Type B pancreatic cell (in vitro differentiated cells): ENCODE data around the gene VAMP8. TPM values are rescaled to one million over a fixed set of nuclear protein-coding genes. Genes with fewer than 3 reads are reported as not detected.
"Not testable (repeated sequence)": the region's sequence is repeated elsewhere in the genome, so short reads cannot be mapped to it uniquely, and the experiment has no call there.

ENCODE experiments used
- DNase-seq: peaks from one replicate; pipeline ENCODE4 v3.0.0; 2021; ENCODE audit warnings: mixed read lengths; ENCODE audit not compliant: unreplicated experiment; ENCODE audit errors: extremely low spot score
- H3K27ac Mint-ChIP-seq: 2 replicates; pipeline ENCODE4 v1.8.0; 2021; ENCODE audit warnings: mild to moderate bottlenecking, mixed read lengths
- H3K27me3 Mint-ChIP-seq: 2 replicates; pipeline ENCODE4 v1.8.0; 2021; ENCODE audit warnings: mixed read lengths
- H3K36me3 Mint-ChIP-seq: 2 replicates; pipeline ENCODE4 v1.8.0; 2021; ENCODE audit warnings: mixed read lengths
- H3K4me1 Mint-ChIP-seq: one replicate; pipeline ENCODE4 v1.8.0; 2021; ENCODE audit warnings: mixed read lengths; ENCODE audit not compliant: unreplicated experiment
- H3K4me3 Mint-ChIP-seq: 2 replicates; pipeline ENCODE4 v1.8.0; 2021; ENCODE audit warnings: mild to moderate bottlenecking, mixed read lengths
- H3K9me3 Mint-ChIP-seq: 2 replicates; pipeline ENCODE4 v1.8.0; 2021; ENCODE audit warnings: mixed read lengths
- total RNA-seq: library from RNA; stranded (reverse); gene quantifications from 2 replicates; pipeline ENCODE4 v1.2.1, GENCODE V29; 2021; ENCODE audit warnings: low replicate concordance
- TF ChIP-seq, protein P1 (sequence below): fragments of 200-600 bp; sonication (generic); conservative IDR thresholded peaks from 2 replicates; pipeline ENCODE4 v1.5.0; 2021; ENCODE audit warnings: antibody characterized with exemption, mild to moderate bottlenecking

VAMP8 gene
- total RNA-seq, 1 donor from 2014 or later = 62.8 TPM

DNA sequence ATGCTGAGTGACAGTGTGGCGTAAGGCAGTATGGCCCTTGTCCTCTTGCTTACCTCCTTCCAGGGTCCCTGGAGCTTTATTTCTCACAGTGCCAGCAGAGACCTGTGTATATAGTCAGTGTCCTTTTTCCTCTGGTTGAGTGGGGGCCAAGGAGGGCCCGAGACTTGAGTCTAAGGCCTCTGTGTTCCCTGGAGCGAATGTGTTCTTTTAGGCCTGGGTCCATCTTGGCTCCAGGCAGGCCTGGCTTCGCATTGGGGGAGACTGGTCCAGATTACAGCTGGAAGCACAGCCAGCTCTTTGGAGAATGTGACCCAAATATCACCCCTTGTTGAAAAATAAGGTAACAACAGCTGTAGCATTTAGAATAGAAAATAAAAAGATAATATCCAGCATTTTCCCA is 11.8 kb downstream of the VAMP8 start:
- Mint-ChIP-seq H3K4me3 (no peak overlapping the region), H3K4me1 (peaks cover 38% of the 10 kb centered on the region), H3K27me3 (no peaks in the 10 kb centered on the region), H3K27ac (no peak overlapping the region), H3K9me3 (no peaks in the 10 kb centered on the region), H3K36me3 (no peaks in the 10 kb centered on the region)
- TF ChIP-seq, protein P1, sequence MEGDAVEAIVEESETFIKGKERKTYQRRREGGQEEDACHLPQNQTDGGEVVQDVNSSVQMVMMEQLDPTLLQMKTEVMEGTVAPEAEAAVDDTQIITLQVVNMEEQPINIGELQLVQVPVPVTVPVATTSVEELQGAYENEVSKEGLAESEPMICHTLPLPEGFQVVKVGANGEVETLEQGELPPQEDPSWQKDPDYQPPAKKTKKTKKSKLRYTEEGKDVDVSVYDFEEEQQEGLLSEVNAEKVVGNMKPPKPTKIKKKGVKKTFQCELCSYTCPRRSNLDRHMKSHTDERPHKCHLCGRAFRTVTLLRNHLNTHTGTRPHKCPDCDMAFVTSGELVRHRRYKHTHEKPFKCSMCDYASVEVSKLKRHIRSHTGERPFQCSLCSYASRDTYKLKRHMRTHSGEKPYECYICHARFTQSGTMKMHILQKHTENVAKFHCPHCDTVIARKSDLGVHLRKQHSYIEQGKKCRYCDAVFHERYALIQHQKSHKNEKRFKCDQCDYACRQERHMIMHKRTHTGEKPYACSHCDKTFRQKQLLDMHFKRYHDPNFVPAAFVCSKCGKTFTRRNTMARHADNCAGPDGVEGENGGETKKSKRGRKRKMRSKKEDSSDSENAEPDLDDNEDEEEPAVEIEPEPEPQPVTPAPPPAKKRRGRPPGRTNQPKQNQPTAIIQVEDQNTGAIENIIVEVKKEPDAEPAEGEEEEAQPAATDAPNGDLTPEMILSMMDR = no peak
- no peak for DNase-seq

- Mint-ChIP-seq H3K4me3 (peak overlapping the region; percentile 14), H3K9me3 (no peaks in the 10 kb centered on the region), H3K27me3 (no peaks in the 10 kb centered on the region), H3K27ac (peak overlapping the region; percentile 72), H3K36me3 (no peaks in the 10 kb centered on the region), H3K4me1 (peaks cover 40% of the 10 kb centered on the region)
- DNase-seq = no peak
- TF ChIP-seq, protein P1 = no peak
Observed at GRCh38 chr2:85589982-85590791, 12.8 kb downstream of the VAMP8 start.

GRCh38 chr2:85590950-85591349 is 13.6 kb downstream of the VAMP8 start:
- Mint-ChIP-seq H3K9me3 (no peaks in the 10 kb centered on the region), H3K36me3 (peaks cover 4% of the 10 kb centered on the region), H3K4me3 (peak overlapping the region; percentile 31), H3K4me1 (peaks cover 36% of the 10 kb centered on the region), H3K27ac (peak overlapping the region; percentile 72), H3K27me3 (no peaks in the 10 kb centered on the region)
- TF ChIP-seq, protein P1 = no peak
- DNase-seq = no peak

DNA sequence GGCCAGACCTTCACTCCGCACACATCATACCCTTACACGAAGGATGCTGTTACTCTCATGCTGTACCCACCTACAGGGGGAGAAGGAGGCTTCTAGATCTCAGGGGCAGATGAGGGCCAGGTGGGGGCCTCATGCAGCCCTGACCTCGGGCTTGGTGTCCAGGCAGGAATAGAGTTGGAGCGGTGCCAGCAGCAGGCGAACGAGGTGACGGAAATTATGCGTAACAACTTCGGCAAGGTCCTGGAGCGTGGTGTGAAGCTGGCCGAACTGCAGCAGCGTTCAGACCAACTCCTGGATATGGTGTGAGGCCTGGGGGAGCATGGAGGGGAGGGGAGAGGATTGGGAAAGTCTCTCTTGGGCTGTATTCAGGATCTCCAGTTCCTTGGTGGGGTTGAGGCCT is 14.2 kb downstream of the VAMP8 start:
- Mint-ChIP-seq H3K27ac (peak overlapping the region; percentile 72), H3K36me3 (peaks cover 4% of the 10 kb centered on the region), H3K4me1 (peaks cover 37% of the 10 kb centered on the region), H3K9me3 (no peaks in the 10 kb centered on the region), H3K4me3 (no peak overlapping the region), H3K27me3 (no peaks in the 10 kb centered on the region)
- no peak for DNase-seq
- TF ChIP-seq, protein P1 = no peak

- H3K9me3 Mint-ChIP-seq, H3K27me3 Mint-ChIP-seq, DNase-seq, H3K36me3 Mint-ChIP-seq, H3K27ac Mint-ChIP-seq: not testable (repeated sequence)
- Mint-ChIP-seq H3K4me3 (peak overlapping the region; percentile 55), H3K4me1 (peaks cover 36% of the 10 kb centered on the region)
Observed at GRCh38 chr2:85592299-85592698, 14.9 kb downstream of the VAMP8 start.

DNA sequence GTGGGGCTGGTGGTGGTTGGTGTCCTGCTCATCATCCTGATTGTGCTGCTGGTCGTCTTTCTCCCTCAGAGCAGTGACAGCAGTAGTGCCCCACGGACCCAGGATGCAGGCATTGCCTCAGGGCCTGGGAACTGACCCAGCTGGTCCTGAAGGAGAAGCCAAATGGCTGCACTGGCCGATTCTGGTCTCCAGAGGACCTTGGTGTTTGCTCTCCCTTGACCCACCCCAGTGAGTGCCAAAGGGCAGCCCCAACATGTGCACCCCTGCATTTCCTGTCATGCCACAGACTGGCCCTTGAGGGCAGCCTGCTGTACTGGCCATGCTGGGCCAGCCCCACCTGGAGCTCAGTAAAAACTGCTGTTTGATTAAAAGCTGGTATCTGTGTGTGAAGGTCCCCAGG is 15.6 kb downstream of the VAMP8 start:
- Mint-ChIP-seq H3K9me3 (no peaks in the 10 kb centered on the region), H3K4me1 (peaks cover 31% of the 10 kb centered on the region), H3K27me3 (no peaks in the 10 kb centered on the region), H3K36me3 (peaks cover 4% of the 10 kb centered on the region), H3K4me3 (no peak overlapping the region), H3K27ac (no peak overlapping the region)
- DNase-seq = no peak
- TF ChIP-seq, protein P1 = no peak
